HCT116 (cell line): Measurements from ENCODE around the gene CERK. TPM values are rescaled to one million over a fixed set of nuclear protein-coding genes. Genes with fewer than 3 reads are reported as not detected.

Experiments used
- ATAC-seq: fragments of 200-7000 bp; cut with Tn5 transposase; 2 replicates; pipeline ENCODE4 v1.9.1; 2020; ENCODE audit warnings: mild to moderate bottlenecking, moderate library complexity
- BruUV-seq: library from RNA; stranded (reverse); fragments of 400-500 nt; replicated peaks from 2 replicates; lab custom pipeline; 2021; lab: Mats Ljungman, UMichigan
- CTCF ChIA-PET: fragments of 300-600 bp; sonication (Branson Sonifier 250); formaldehyde crosslinking; loops from one replicate; lab custom pipeline; 2021; ENCODE audit warnings: antibody characterized with exemption; lab: Charles Lee
- POLR2A ChIA-PET: fragments of 300-600, 350-600 bp; sonication (Branson Sonifier 250); formaldehyde crosslinking; loops from one replicate; lab custom pipeline; 2021; ENCODE audit warnings: antibody characterized with exemption; lab: Charles Lee
- RAD21 ChIA-PET, 2 experiments: fragments of 300-600 bp; sonication (Branson Sonifier 250); formaldehyde crosslinking; loops; one replicate each; lab custom pipeline; 2023; ENCODE audit warnings: low total read pairs in 2 of 2; ENCODE audit not compliant: uncharacterized antibody in 2 of 2, unreplicated experiment in 2 of 2, low non-redundant PET in 1 of 2; lab: Charles Lee
- DNase-seq: peaks from one replicate; pipeline ENCODE4 v3.0.0-alpha.2; 2010; ENCODE audit warnings: low read depth, low spot score
- H2AFZ ChIP-seq: fragments of 200-600 bp; shearing (Covaris generic), sonication (generic); 2 replicates; pipeline ENCODE4 v1.6.1; 2017; ENCODE audit warnings: low read depth, mixed run types, mixed read lengths, antibody characterized with exemption, low read length; ENCODE audit not compliant: poor library complexity, severe bottlenecking
- H3K27ac ChIP-seq: 2 replicates; pipeline ENCODE4 v1.5.1; 2012; ENCODE audit warnings: low read depth, low read length
- H3K27me3 ChIP-seq: fragments of 200-600 bp; sonication (generic); 2 replicates; pipeline ENCODE4 v1.6.1; 2016; ENCODE audit warnings: mixed run types, low read length, mixed read lengths; ENCODE audit not compliant: insufficient read depth
- H3K36me3 ChIP-seq, 2 experiments: fragments of 200-500 bp in 1 of 2; fragments of 200-600 bp in 1 of 2; sonication (Bioruptor generic) in 1 of 2; sonication (generic) in 1 of 2; 2 replicates each; pipeline versions ENCODE4 v1.5.1 to v1.6.1; 2014 to 2016; ENCODE audit warnings: low read length in 2 of 2, inconsistent platforms in 1 of 2, mixed read lengths in 1 of 2, mixed run types in 1 of 2; ENCODE audit not compliant: insufficient read depth in 2 of 2, control insufficient read depth in 1 of 2
- H3K4me1 ChIP-seq, 2 experiments: fragments of 200-600 bp in 1 of 2; sonication (generic) in 1 of 2; 2 replicates each; pipeline versions ENCODE4 v1.5.1 to v1.6.1; 2012 to 2017; ENCODE audit warnings: low read length in 2 of 2, inconsistent platforms in 1 of 2, mild to moderate bottlenecking in 1 of 2, mixed read lengths in 1 of 2, mixed run types in 1 of 2, moderate library complexity in 1 of 2; ENCODE audit not compliant: insufficient read depth in 2 of 2, control insufficient read depth in 1 of 2
- H3K4me2 ChIP-seq: fragments of 200-600 bp; sonication (generic); 2 replicates; pipeline ENCODE4 v1.6.1; 2017; ENCODE audit warnings: mixed run types, low read length, mixed read lengths
- H3K4me3 ChIP-seq, 2 experiments: fragments of 200-600 bp in 1 of 2; sonication (generic) in 1 of 2; replicated peaks in 1 of 2; 2 replicates each; pipeline ENCODE4 v1.5.1; 2011 to 2016; ENCODE audit warnings: low read length in 2 of 2, control low read depth in 1 of 2, low read depth in 1 of 2, mild to moderate bottlenecking in 1 of 2, mixed read lengths in 1 of 2, mixed run types in 1 of 2
- H3K79me2 ChIP-seq: fragments of 200-600 bp; sonication (generic); 2 replicates; pipeline ENCODE4 v1.6.1; 2017; ENCODE audit warnings: mild to moderate bottlenecking, mixed run types, low read length, moderate library complexity, mixed read lengths; ENCODE audit not compliant: insufficient read depth
- H3K9ac ChIP-seq: fragments of 200-600 bp; sonication (generic); 2 replicates; pipeline ENCODE4 v1.6.1; 2016; ENCODE audit warnings: low read length, mixed read lengths
- H3K9me2 ChIP-seq: fragments of 200-600 bp; sonication (generic), shearing (Covaris generic); 2 replicates; pipeline ENCODE4 v1.6.1; 2017; ENCODE audit warnings: mixed run types, mild to moderate bottlenecking, moderate library complexity; ENCODE audit not compliant: insufficient read depth
- H3K9me3 ChIP-seq, 2 experiments: fragments of 200-500 bp in 1 of 2; fragments of 200-600 bp in 1 of 2; sonication (Bioruptor generic) in 1 of 2; sonication (generic) in 1 of 2; 2 replicates each; pipeline ENCODE4 v1.6.1; 2014 to 2017; ENCODE audit warnings: low read length in 2 of 2, mixed read lengths in 2 of 2, inconsistent platforms in 1 of 2, low read depth in 1 of 2, mild to moderate bottlenecking in 1 of 2, mixed run types in 1 of 2, moderate library complexity in 1 of 2; ENCODE audit not compliant: control insufficient read depth in 1 of 2, insufficient read depth in 1 of 2
- H4K20me1 ChIP-seq: fragments of 200-600 bp; sonication (generic), shearing (Covaris generic); 2 replicates; pipeline ENCODE4 v1.6.1; 2017; ENCODE audit warnings: mixed run types, mild to moderate bottlenecking, moderate library complexity; ENCODE audit not compliant: insufficient read depth
- CBX3 ChIP-seq: IDR thresholded peaks from 2 replicates; pipeline ENCODE4 v1.6.1; 2012; ENCODE audit warnings: low read depth
- CEBPB ChIP-seq: IDR thresholded peaks from 2 replicates; pipeline ENCODE4 v1.6.1; 2012; ENCODE audit warnings: low read depth
- EGR1 ChIP-seq: IDR thresholded peaks from 2 replicates; pipeline ENCODE4 v1.6.1; 2012; ENCODE audit warnings: low read depth
- ELF1 ChIP-seq: IDR thresholded peaks from 2 replicates; pipeline ENCODE4 v1.6.1; 2012; ENCODE audit warnings: low read depth, borderline replicate concordance
- EZH2 ChIP-seq: fragments of 200-600 bp; sonication (generic); IDR thresholded peaks from 2 replicates; pipeline ENCODE4 v1.6.1; 2017; ENCODE audit warnings: antibody characterized with exemption, mixed run types
- EZH2phosphoT487 ChIP-seq: fragments of 200-600 bp; IDR thresholded peaks from 2 replicates; pipeline ENCODE4 v1.6.1; 2018; ENCODE audit warnings: antibody characterized with exemption, borderline replicate concordance
- FOSL1 ChIP-seq: IDR thresholded peaks from 2 replicates; pipeline ENCODE4 v1.6.1; 2012; ENCODE audit warnings: low read depth
- MAX ChIP-seq: IDR thresholded peaks from 2 replicates; pipeline ENCODE4 v1.6.1; 2012
- POLR2A ChIP-seq: IDR thresholded peaks from 2 replicates; pipeline ENCODE4 v1.7.0; 2011; ENCODE audit warnings: borderline replicate concordance; ENCODE audit not compliant: insufficient read depth, insufficient read length; ENCODE audit errors: extremely low read depth
- REST ChIP-seq: IDR thresholded peaks from 2 replicates; pipeline ENCODE4 v1.6.1; 2012; ENCODE audit warnings: low read depth
- SIN3A ChIP-seq: IDR thresholded peaks from 2 replicates; pipeline ENCODE4 v1.6.1; 2012; ENCODE audit warnings: low read depth
- SP1 ChIP-seq: IDR thresholded peaks from 2 replicates; pipeline ENCODE4 v1.6.1; 2012; ENCODE audit warnings: low read depth
- TCF7L2 ChIP-seq: IDR thresholded peaks from 2 replicates; pipeline ENCODE4 v1.7.0; 2011; ENCODE audit warnings: borderline replicate concordance, inconsistent platforms; ENCODE audit not compliant: insufficient read depth, insufficient read length; ENCODE audit errors: extremely low read depth
- ZFX ChIP-seq: fragments of 450-650 bp; IDR thresholded peaks from 2 replicates; pipeline ENCODE4 v1.6.1; 2017
- intact Hi-C: fragments of 100-400 bp; cut with micrococcal nuclease; formaldehyde crosslinking; loops from 2 replicates; pipeline ENCODE4 v1.10.0; 2022
- total RNA-seq: library from RNA; stranded (reverse); gene quantifications from one replicate; pipeline ENCODE4 v1.2.1, GENCODE V29; 2021; ENCODE audit not compliant: unreplicated experiment
- TF ChIP-seq, protein P1 (sequence below): IDR thresholded peaks from 2 replicates; pipeline ENCODE4 v1.6.1; 2011; ENCODE audit warnings: mild to moderate bottlenecking, low read length, moderate library complexity; ENCODE audit not compliant: insufficient replicate concordance; ENCODE audit errors: extremely low read depth

The CERK gene
- total RNA-seq, 1 experiment from 2014 or later = 35.0 TPM

DNA sequence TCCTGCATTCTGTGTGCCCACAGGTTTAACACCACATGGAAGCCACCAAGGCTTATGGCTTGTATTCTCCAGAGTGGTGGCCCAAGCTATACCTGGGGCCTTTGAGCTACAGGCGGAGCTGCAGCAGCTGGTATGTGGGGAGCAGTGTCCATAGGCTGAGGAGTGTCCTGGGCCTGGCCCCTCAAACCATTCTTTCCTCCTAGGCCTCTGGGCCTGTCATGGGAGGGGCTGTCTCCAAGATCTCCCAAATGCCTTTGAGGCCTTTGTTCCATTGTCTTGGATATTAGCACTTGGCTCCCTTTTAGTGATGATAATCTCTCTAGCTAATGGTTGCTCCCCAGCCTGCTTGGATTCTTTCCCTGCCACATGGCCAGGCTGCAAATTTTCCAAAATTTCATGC is 18.0 kb upstream of the CERK start:
- no peak for TF ChIP-seq EGR1
- peak; percentile 62; the same call in 1 of the 2 replicates for TF ChIP-seq CBX3
- Histone ChIP-seq H4K20me1 (no peaks in the 10 kb centered on the region), H3K36me3 (no peaks in the 10 kb centered on the region), H3K9me2 (no peaks in the 10 kb centered on the region), H3K4me1 (peaks cover 17 to 35% of the 10 kb centered on the region in 2 experiments), H3K4me3 (no peak overlapping the region), H2AFZ (no peak overlapping the region), H3K27ac (no peak overlapping the region), H3K4me2 (no peak overlapping the region), H3K9me3 (peaks cover 6 to 10% of the 10 kb centered on the region in 2 experiments; a peak in 1 of 4 replicates), H3K27me3 (no peaks in the 10 kb centered on the region), H3K9ac (no peak overlapping the region), H3K79me2 (peaks cover 2% of the 10 kb centered on the region)
- ChIA-PET RAD21 (no interaction called here), CTCF (interaction anchor here (1.6 kb wide), 1 partner anchor 17 kb away, joined by 5 read pairs; no protein-coding TSS in a partner anchor), POLR2A (no interaction called here)
- DNase-seq (no peak), ATAC-seq (no peak)
- intact Hi-C loops = no loop called here
- BruUV-seq = no TSS peak

DNA sequence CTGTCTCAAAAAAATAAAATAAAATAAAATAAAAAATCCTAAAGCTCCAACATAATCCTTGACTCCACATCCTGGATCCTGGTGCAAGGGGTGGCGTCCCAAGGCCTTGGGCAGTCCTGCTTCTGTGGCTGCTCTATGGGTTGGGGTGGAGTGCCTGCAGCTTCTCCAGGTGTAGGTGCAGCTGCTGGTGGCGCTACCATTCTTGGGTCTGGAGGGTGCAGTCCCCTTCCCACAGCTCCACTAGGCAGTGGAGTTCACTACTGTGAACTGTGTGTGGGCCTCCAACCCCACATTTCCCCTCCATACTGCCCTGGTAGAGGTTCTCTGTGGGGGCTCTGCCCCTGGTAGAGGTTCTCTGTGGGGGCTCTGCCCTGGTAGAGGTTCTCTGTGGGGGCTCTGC is 17.5 kb upstream of the CERK start:
- ATAC-seq (no peak), DNase-seq (no peak)
- ChIA-PET POLR2A (no interaction called here), CTCF (interaction anchor here (1.6 kb wide), 2 partner anchors 16 to 192 kb away, joined by 5 to 7 read pairs; no protein-coding TSS in a partner anchor), RAD21 (interaction anchor here in 1 of 2 experiments (1.3 kb wide), 1 partner anchor 192 kb away, joined by 3 read pairs; no protein-coding TSS in a partner anchor)
- no TSS peak for BruUV-seq
- TF ChIP-seq REST (no peak), ZFX (no peak), POLR2A (no peak), MAX (no peak), CEBPB (no peak), SIN3A (no peak), EZH2phosphoT487 (no peak), TCF7L2 (no peak), EZH2 (no peak), SP1 (no peak), CBX3 (no peak), ELF1 (no peak), FOSL1 (no peak)
- TF ChIP-seq, protein P1, sequence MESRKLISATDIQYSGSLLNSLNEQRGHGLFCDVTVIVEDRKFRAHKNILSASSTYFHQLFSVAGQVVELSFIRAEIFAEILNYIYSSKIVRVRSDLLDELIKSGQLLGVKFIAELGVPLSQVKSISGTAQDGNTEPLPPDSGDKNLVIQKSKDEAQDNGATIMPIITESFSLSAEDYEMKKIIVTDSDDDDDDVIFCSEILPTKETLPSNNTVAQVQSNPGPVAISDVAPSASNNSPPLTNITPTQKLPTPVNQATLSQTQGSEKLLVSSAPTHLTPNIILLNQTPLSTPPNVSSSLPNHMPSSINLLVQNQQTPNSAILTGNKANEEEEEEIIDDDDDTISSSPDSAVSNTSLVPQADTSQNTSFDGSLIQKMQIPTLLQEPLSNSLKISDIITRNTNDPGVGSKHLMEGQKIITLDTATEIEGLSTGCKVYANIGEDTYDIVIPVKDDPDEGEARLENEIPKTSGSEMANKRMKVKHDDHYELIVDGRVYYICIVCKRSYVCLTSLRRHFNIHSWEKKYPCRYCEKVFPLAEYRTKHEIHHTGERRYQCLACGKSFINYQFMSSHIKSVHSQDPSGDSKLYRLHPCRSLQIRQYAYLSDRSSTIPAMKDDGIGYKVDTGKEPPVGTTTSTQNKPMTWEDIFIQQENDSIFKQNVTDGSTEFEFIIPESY = no peak
- Histone ChIP-seq H3K9me2 (no peaks in the 10 kb centered on the region), H3K9me3 (peaks cover 6 to 10% of the 10 kb centered on the region in 2 experiments; a peak in 1 of 4 replicates), H3K27me3 (no peaks in the 10 kb centered on the region), H3K79me2 (no peaks in the 10 kb centered on the region), H3K27ac (no peak overlapping the region), H3K9ac (no peak overlapping the region), H2AFZ (no peak overlapping the region), H3K4me1 (peaks cover 16 to 39% of the 10 kb centered on the region in 2 experiments), H3K4me3 (no peak overlapping the region), H3K4me2 (no peak overlapping the region), H4K20me1 (no peaks in the 10 kb centered on the region), H3K36me3 (no peaks in the 10 kb centered on the region)
- intact Hi-C loops = no loop called here
